ENCODE measurements around the gene ARHGEF4.

DNA sequence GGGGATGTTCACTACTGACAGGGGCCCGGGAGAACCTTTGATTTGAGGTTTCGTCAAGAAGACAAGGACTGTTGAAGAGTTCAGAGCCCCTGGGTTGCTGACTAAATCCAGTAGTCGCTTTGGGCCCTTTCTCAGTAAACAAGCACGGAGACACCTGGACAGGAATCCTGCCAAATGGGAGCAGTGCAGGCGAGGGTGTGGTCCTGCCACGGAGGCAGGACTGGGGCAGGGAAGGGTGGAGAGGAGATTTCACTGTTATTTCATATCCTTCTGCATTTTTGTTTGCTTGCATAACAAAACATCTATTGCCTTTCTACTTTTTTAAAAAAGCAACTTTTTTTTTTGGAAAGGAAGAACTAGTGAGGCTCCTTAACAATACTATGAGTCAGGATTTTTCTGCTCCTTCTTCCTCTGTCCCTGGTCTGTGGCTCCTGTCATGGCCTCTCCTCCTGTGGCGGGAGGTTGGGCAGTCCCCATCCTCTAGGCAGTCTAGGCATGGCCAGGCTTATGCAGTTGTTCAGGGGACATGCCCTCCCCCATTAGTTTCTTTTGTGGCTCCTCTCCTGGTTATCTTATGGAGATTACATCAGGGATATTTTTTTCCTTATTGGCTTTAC, 57.7 kb downstream of the ARHGEF4 start:
- TF ChIP-seq CTCF (IDR thresholded peaks at IDR 0.05) (no peak), POLR2AphosphoS5 (IDR thresholded peaks at IDR 0.05; ENCODE audit: low read depth, low read length) (no peak), TCF7L2 (IDR thresholded peaks at IDR 0.05; ENCODE audit: low read depth, low read length) (no peak)
